ENCODE measurements around the gene FBXO15. TPM values are rescaled to one million over a fixed set of nuclear protein-coding genes. Genes with fewer than 3 reads are reported as not detected.

Gene FBXO15
- total RNA-seq, 1 experiment from 2014 or later, result 0.39 TPM

DNA sequence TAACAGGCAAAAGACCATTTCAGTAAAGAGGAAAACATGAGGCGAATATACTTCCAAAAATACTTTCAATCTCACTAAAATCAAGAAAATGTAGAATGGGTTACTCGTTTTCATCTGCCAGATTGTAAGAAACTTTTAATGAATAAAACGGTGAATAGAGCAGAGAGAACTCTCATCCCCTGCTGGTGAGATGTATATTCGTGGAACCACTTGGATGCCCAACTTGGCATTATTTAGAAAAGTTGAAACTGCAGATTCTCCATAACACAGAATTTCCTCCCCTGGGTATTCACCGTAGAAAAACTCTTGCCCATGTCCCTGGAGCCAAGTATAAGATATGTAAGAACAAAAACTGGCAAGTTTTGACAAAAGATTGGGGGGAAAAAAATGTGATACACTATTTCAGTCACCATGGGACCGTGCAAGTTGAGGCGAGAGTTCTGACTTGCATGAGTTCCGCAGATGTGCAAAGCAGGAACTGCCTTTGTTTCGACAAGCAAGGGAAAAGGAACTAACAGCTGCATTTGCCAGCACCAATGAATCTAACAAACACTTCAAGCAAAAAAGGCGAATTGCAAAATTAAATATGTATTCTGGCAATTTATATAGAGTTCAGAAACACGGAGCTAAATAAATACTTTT, 15.5 kb upstream of the FBXO15 start:
- no peak overlapping the region for H3T11ph ChIP-seq (ENCODE audit: low read length)
- H3K4me2 ChIP-seq (ENCODE audit: insufficient read depth, insufficient read length, low read length), result no peak overlapping the region
- no peaks in the 10 kb centered on the region for H3K9me3 ChIP-seq (ENCODE audit: control insufficient read depth, low read depth, low read length)
- H3K23me2 ChIP-seq (ENCODE audit: insufficient read length, low read depth, low read length, poor library complexity, severe bottlenecking), result no peaks in the 10 kb centered on the region
- H3K18ac ChIP-seq (ENCODE audit: insufficient read length, low read depth, low read length), result no peak overlapping the region
- no peak overlapping the region for H4K5ac ChIP-seq (ENCODE audit: insufficient read length, low read depth, low read length)
- H3K4me1 ChIP-seq (ENCODE audit: insufficient read depth, low read length), result no peaks in the 10 kb centered on the region
- no peak overlapping the region for H3K56ac ChIP-seq (ENCODE audit: insufficient read length, low read depth, low read length)
- no peak overlapping the region for H3K23ac ChIP-seq (ENCODE audit: insufficient read length, low read depth, low read length)
- H4K8ac ChIP-seq (replicated peaks; ENCODE audit: insufficient read length, low read depth, low read length), result no peak overlapping the region
- Mint-ChIP-seq H3K9me3 (no peaks in the 10 kb centered on the region), H3K4me3 (no peak overlapping the region), H3K27ac (no peak overlapping the region; a peak in 1 of 7 replicates), H3K36me3 (ENCODE audit: insufficient read depth in 1 of 3, low read depth in 3 of 3) (peaks cover 8 to 29% (median 18%) of the 10 kb centered on the region in 3 experiments; a peak in 5 of 7 replicates), H3K4me1 (no peaks in the 10 kb centered on the region), H3K27me3 (ENCODE audit: low read depth) (no peaks in the 10 kb centered on the region)
- no peak overlapping the region for H2BK15ac ChIP-seq (ENCODE audit: low read depth, low read length)
- no peak overlapping the region for H2BK5ac ChIP-seq (ENCODE audit: insufficient read length, low read length)
- H3K79me1 ChIP-seq (ENCODE audit: insufficient read depth, low read depth, low read length, poor library complexity, severe bottlenecking), result no peaks in the 10 kb centered on the region
- no peak overlapping the region for H2BK12ac ChIP-seq (ENCODE audit: insufficient read length, low read depth, low read length)
- no peak overlapping the region for H4K91ac ChIP-seq (ENCODE audit: insufficient read length, low read depth, low read length)
- H2BK120ac ChIP-seq (ENCODE audit: low read depth, low read length, poor library complexity, severe bottlenecking), result no peak overlapping the region
- no peak overlapping the region for H2AK5ac ChIP-seq (ENCODE audit: insufficient read length, low read length)
- no peaks in the 10 kb centered on the region for H3K27me3 ChIP-seq (ENCODE audit: insufficient read depth, low read length)
- no CpG with 5 or more reads among the region's 11 CpGs for WGBS (ENCODE audit: extremely low coverage, insufficient read length, low lambda C conversion rate)
- no peak overlapping the region for H3K4ac ChIP-seq (ENCODE audit: low read depth, low read length)
- no peak overlapping the region for H2AFZ ChIP-seq (ENCODE audit: low read length)
- no peaks in the 10 kb centered on the region for H3K79me2 ChIP-seq (ENCODE audit: insufficient read depth, low read length)
- no peak overlapping the region for H2BK20ac ChIP-seq (ENCODE audit: low read depth, low read length, poor library complexity, severe bottlenecking)
- no peaks in the 10 kb centered on the region for H4K20me1 ChIP-seq (ENCODE audit: control insufficient read depth, insufficient read depth, insufficient read length)
- peak; percentile 24; the same call in 1 of the 3 replicates for TF ChIP-seq CTCF (conservative IDR thresholded peaks at IDR 0.05)
- no peak overlapping the region for H3K9ac ChIP-seq (ENCODE audit: extremely low read depth, insufficient read length, low read length)
- no peak overlapping the region for H3K27ac ChIP-seq (ENCODE audit: insufficient read length, low read depth, low read length)
- DNase-seq, result no peak
- no peak overlapping the region for H3K14ac ChIP-seq (ENCODE audit: insufficient read depth, low read length)

Data from H9 (cell line).